Astrocyte (in vitro differentiated cells and primary cell): Measurements from ENCODE around the gene KCNAB3. TPM values are rescaled to one million over a fixed set of nuclear protein-coding genes. Genes with fewer than 3 reads are reported as not detected.

Experiments used
- DNase-seq: peaks from one replicate; pipeline ENCODE4 v3.0.0-alpha.2; 2010; ENCODE audit warnings: low read depth
- FAIRE-seq: peaks from 2 replicates; lab custom pipeline; 2011; peaks lifted over from hg19 to GRCh38; lab: Jason Lieb, UNC
- H2AFZ ChIP-seq: 2 replicates; pipeline ENCODE4 v1.6.0; 2012; ENCODE audit warnings: low read depth, low read length, inconsistent platforms
- H3K27ac ChIP-seq: 2 replicates; pipeline ENCODE4 v1.5.1; 2011; ENCODE audit warnings: low read depth, low read length, inconsistent platforms
- H3K27me3 ChIP-seq: 2 replicates; pipeline ENCODE4 v1.6.0; 2011; ENCODE audit warnings: low read length, inconsistent platforms; ENCODE audit not compliant: insufficient read depth
- H3K36me3 ChIP-seq: 2 replicates; pipeline ENCODE4 v1.5.1; 2011; ENCODE audit warnings: low read length, inconsistent platforms; ENCODE audit not compliant: insufficient read depth
- H3K4me1 ChIP-seq: 2 replicates; pipeline ENCODE4 v1.5.1; 2011; ENCODE audit warnings: low read length, inconsistent platforms; ENCODE audit not compliant: insufficient read depth
- H3K4me2 ChIP-seq: 2 replicates; pipeline ENCODE4 v1.6.0; 2012; ENCODE audit warnings: low read length, inconsistent platforms
- H3K4me3 ChIP-seq: 2 replicates; pipeline ENCODE4 v1.5.1; 2011; ENCODE audit warnings: low read depth, mild to moderate bottlenecking, low read length, inconsistent platforms; ENCODE audit not compliant: insufficient read depth
- H3K79me2 ChIP-seq: 2 replicates; pipeline ENCODE4 v1.6.0; 2012; ENCODE audit warnings: mild to moderate bottlenecking, low read length, inconsistent platforms; ENCODE audit not compliant: insufficient read depth
- H3K9ac ChIP-seq: 2 replicates; pipeline ENCODE4 v1.6.0; 2012; ENCODE audit warnings: mild to moderate bottlenecking, low read length, inconsistent platforms
- H3K9me3 ChIP-seq: 2 replicates; pipeline ENCODE4 v1.5.1; 2012; ENCODE audit warnings: low read depth, mild to moderate bottlenecking, low read length, inconsistent platforms; ENCODE audit not compliant: insufficient read depth
- H4K20me1 ChIP-seq: 2 replicates; pipeline ENCODE4 v1.6.0; 2012; ENCODE audit warnings: low read length, inconsistent platforms; ENCODE audit not compliant: insufficient read depth
- H3K27ac Mint-ChIP-seq: one replicate; pipeline ENCODE4 v1.8.0; 2021; ENCODE audit warnings: mild to moderate bottlenecking, mixed read lengths; ENCODE audit not compliant: unreplicated experiment
- H3K27me3 Mint-ChIP-seq: one replicate; pipeline ENCODE4 v1.8.0; 2021; ENCODE audit warnings: low read depth, mixed read lengths; ENCODE audit not compliant: unreplicated experiment
- H3K36me3 Mint-ChIP-seq: one replicate; pipeline ENCODE4 v1.8.0; 2021; ENCODE audit warnings: low read depth, mixed read lengths; ENCODE audit not compliant: unreplicated experiment
- H3K4me1 Mint-ChIP-seq: one replicate; pipeline ENCODE4 v1.8.0; 2021; ENCODE audit warnings: low read depth, mixed read lengths; ENCODE audit not compliant: unreplicated experiment
- H3K4me3 Mint-ChIP-seq: one replicate; pipeline ENCODE4 v1.8.0; 2021; ENCODE audit warnings: mild to moderate bottlenecking, moderate library complexity, mixed read lengths; ENCODE audit not compliant: unreplicated experiment
- H3K9me3 Mint-ChIP-seq: one replicate; pipeline ENCODE4 v1.8.0; 2021; ENCODE audit warnings: mild to moderate bottlenecking, mixed read lengths; ENCODE audit not compliant: unreplicated experiment
- EZH2 ChIP-seq: IDR thresholded peaks from 2 replicates; pipeline ENCODE4 v1.6.1; 2012; ENCODE audit warnings: mild to moderate bottlenecking, low read length, inconsistent platforms; ENCODE audit not compliant: insufficient read depth
- total RNA-seq: library from RNA; stranded (reverse); gene quantifications from 2 replicates; pipeline ENCODE4 v1.2.1, GENCODE V29; 2021
- TF ChIP-seq, protein P1 (sequence below): IDR thresholded peaks from 2 replicates; pipeline ENCODE4 v1.5.1; 2011; ENCODE audit warnings: low read depth, mild to moderate bottlenecking, inconsistent platforms, low read length, moderate library complexity; ENCODE audit not compliant: insufficient read depth

The KCNAB3 gene
- total RNA-seq, 1 donor from 2014 or later = 1.4 TPM

DNA sequence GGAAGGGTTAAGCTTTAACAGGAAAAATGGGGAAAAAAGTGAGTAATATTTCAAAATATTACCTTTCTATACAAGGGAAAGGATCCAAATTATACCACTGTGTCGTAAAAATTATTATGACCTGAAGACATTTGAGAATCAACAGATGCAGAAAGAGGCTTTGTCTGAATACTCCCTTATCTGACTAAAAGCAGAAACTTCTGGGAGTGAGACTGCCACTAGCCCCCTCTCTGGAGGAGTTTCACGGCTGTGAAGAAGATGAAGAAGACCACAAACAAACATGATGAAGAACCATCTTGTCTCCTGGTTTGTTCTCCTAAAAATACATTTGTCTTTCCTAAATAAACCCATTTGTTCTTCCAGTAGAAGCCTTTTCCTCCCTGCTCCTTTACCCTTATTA, 31.8 kb upstream of the KCNAB3 start:
- no peaks in the 10 kb centered on the region for H3K9me3 Mint-ChIP-seq
- FAIRE-seq = no peak

DNA sequence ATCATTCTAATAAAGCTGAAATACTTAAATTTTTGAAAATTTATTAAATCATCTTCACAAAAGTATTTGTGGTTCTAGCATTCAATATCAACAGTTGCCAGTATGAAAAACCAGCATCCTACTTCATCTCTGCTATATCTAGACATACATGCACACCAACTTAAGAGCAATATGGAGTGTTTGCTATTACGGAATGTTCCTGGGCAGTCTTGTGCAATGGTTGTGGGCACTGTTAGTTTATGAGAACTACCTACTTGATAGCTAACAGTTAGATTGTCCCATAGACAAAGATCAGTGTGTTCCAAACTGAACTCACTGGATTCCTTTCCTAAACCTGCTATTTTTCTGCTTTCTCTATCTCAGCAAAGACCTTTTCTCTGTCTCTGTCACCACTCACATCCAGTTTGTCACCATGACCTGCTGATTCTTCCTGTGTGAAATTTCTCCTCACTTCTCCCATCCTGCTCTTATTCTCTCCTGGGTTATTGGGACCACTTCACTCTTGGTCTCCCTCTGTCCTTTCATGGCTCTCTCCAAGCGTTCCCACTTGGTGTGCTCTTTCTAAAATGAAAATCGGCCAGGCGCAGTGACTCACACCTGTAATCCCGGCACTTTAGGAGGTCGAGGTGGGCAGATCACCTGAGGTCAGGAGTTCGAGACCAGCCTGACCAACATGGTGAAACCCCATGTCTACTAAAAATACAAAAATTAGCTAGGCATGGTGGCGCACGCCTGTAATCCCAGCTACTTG, 30.0 kb upstream of the KCNAB3 start:
- TF ChIP-seq, protein P1, sequence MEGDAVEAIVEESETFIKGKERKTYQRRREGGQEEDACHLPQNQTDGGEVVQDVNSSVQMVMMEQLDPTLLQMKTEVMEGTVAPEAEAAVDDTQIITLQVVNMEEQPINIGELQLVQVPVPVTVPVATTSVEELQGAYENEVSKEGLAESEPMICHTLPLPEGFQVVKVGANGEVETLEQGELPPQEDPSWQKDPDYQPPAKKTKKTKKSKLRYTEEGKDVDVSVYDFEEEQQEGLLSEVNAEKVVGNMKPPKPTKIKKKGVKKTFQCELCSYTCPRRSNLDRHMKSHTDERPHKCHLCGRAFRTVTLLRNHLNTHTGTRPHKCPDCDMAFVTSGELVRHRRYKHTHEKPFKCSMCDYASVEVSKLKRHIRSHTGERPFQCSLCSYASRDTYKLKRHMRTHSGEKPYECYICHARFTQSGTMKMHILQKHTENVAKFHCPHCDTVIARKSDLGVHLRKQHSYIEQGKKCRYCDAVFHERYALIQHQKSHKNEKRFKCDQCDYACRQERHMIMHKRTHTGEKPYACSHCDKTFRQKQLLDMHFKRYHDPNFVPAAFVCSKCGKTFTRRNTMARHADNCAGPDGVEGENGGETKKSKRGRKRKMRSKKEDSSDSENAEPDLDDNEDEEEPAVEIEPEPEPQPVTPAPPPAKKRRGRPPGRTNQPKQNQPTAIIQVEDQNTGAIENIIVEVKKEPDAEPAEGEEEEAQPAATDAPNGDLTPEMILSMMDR = no peak
- TF ChIP-seq EZH2 = no peak
- DNase-seq (no peak), FAIRE-seq (no peak)
- Mint-ChIP-seq H3K27ac (no peak overlapping the region), H3K9me3 (no peaks in the 10 kb centered on the region), H3K4me1 (no peaks in the 10 kb centered on the region), H3K36me3 (no peaks in the 10 kb centered on the region), H3K4me3 (no peak overlapping the region), H3K27me3 (peaks cover 7% of the 10 kb centered on the region)
- Histone ChIP-seq H2AFZ (no peak overlapping the region), H3K4me2 (no peak overlapping the region), H3K36me3 (no peaks in the 10 kb centered on the region), H4K20me1 (no peaks in the 10 kb centered on the region), H3K9me3 (no peaks in the 10 kb centered on the region), H3K79me2 (no peaks in the 10 kb centered on the region), H3K9ac (no peak overlapping the region), H3K4me1 (no peaks in the 10 kb centered on the region), H3K4me3 (no peak overlapping the region), H3K27me3 (peaks cover 3% of the 10 kb centered on the region), H3K27ac (no peak overlapping the region)

More for the DNA sequence above, 31.8 kb upstream of the KCNAB3 start:
- Mint-ChIP-seq H3K27ac (no peak overlapping the region), H3K4me1 (no peaks in the 10 kb centered on the region), H3K36me3 (no peaks in the 10 kb centered on the region), H3K27me3 (peaks cover 7% of the 10 kb centered on the region), H3K4me3 (no peak overlapping the region)
- Histone ChIP-seq H3K4me3 (no peak overlapping the region), H3K27ac (no peak overlapping the region), H3K9me3 (no peaks in the 10 kb centered on the region), H3K4me1 (no peaks in the 10 kb centered on the region), H3K36me3 (no peaks in the 10 kb centered on the region), H3K4me2 (no peak overlapping the region), H3K9ac (no peak overlapping the region), H4K20me1 (no peaks in the 10 kb centered on the region), H3K27me3 (peaks cover 3% of the 10 kb centered on the region), H3K79me2 (no peaks in the 10 kb centered on the region), H2AFZ (no peak overlapping the region)
- no peak for DNase-seq
- TF ChIP-seq, protein P1 = no peak
- TF ChIP-seq EZH2 = no peak

DNA sequence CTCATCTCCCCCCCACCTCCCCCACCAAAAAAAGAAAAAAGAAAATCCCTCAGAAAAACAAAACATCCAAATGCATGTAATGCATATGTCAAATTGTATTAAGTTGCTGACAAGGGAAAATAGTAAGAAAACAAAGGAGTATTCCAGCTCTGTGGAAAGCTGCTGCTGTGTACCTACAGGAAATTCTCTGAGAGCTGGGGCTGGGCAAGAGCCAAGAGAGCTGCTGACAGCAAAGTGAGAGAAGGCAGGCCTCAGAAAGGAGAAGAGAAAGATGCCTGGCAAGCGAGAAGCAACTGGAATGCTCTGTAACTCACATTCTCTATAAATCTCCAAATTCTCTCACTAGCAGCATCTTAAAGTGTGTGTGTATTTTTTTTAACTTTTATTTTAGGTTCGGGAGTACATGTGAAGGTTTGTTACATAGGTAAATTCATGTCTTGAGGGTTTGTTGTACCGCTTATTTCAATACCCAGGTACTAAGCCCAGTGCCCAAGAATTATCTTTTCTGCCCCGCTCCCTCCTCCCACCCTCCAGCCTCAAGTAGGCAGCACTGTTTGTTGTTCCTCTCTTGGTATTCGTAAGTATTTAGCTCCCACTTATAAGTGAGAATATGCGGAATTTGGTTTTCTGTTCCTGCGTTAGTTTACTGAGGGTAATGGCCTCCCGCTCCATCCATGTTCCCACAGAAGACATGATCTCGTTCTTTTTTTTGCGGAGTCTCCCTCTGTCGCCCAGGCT, 26.7 kb upstream of the KCNAB3 start:
- H3K4me3 ChIP-seq = no peak overlapping the region
- H2AFZ ChIP-seq = no peak overlapping the region
- H3K36me3 ChIP-seq = no peaks in the 10 kb centered on the region
- peaks cover under 1% of the 10 kb centered on the region for H3K27me3 Mint-ChIP-seq
- no peak overlapping the region for H3K9ac ChIP-seq
- peaks cover 1% of the 10 kb centered on the region for H3K27me3 ChIP-seq
- DNase-seq (no peak), FAIRE-seq (no peak)
- no peak overlapping the region for H3K4me3 Mint-ChIP-seq
- H3K9me3 Mint-ChIP-seq = no peaks in the 10 kb centered on the region
- no peaks in the 10 kb centered on the region for H3K4me1 ChIP-seq
- no peaks in the 10 kb centered on the region for H3K9me3 ChIP-seq
- no peak for TF ChIP-seq EZH2
- TF ChIP-seq, protein P1 = no peak
- no peak overlapping the region for H3K27ac ChIP-seq
- no peaks in the 10 kb centered on the region for H3K4me1 Mint-ChIP-seq
- H4K20me1 ChIP-seq = no peaks in the 10 kb centered on the region
- no peak overlapping the region for H3K27ac Mint-ChIP-seq
- no peak overlapping the region for H3K4me2 ChIP-seq
- H3K36me3 Mint-ChIP-seq = no peaks in the 10 kb centered on the region
- H3K79me2 ChIP-seq = no peaks in the 10 kb centered on the region
